ENCODE results near the gene PDGFRB. TPM values are rescaled to one million over a fixed set of nuclear protein-coding genes. Genes with fewer than 3 reads are reported as not detected.

Gene PDGFRB
- total and polyA plus RNA-seq, 2 donors (not counting 1 experiment from before 2014, with no cell fraction given), result 231 to 347 TPM

DNA sequence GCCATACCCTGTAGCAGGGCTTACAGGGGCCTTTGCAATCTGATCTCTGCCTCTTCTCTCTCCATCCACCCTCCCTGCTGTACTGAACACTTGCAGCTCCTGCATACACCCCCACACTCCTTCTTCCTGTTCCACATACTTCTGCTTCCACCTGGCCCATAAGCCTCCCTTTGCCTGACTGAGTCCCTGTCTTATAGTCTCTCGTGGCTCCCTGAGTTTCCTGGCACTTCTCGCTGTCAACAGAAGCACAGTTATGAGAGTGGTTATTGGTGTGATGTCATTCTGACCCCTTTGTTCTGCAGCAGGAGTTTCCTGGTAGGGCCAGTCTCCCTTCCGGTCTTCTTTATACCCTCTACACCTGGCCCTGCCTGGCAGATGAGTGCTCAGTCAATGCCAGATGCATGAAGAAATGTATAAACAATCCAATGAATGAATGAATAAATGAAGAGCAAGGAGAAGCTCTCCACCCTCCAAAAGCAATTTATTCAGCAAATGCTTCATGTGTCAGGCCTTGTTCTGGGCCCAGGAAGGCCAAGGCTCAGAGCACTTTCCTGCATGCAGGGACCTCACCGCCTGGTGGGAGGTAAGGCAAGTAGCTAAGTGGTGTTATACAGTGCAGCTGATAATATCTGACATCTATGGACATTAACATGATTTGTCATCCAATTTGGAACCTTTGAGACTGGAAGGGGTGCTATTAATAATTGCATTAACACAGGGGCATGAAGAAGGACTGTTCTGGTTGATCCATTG is 48.8 kb downstream of the PDGFRB start:
- Histone ChIP-seq H2AFZ (ENCODE audit: low read length) (no peak overlapping the region), H3K27ac (ENCODE audit: insufficient read depth, low read length) (no peak overlapping the region), H3K4me2 (ENCODE audit: extremely low read depth, insufficient read depth, low read length) (no peak overlapping the region), H3K4me3 (replicated peaks in 1 of 4; ENCODE audit: control extremely low read depth in 1 of 4, insufficient read depth in 1 of 4, low read depth in 3 of 4, low read length in 4 of 4) (no peak overlapping the region), H3K27me3 (ENCODE audit: control insufficient read depth, insufficient read depth, low read length) (no peaks in the 10 kb centered on the region), H3K79me2 (ENCODE audit: control insufficient read depth, insufficient read depth, low read length) (no peaks in the 10 kb centered on the region), H3K9me3 (ENCODE audit: control insufficient read depth, insufficient read depth, low read depth, low read length) (no peaks in the 10 kb centered on the region), H4K20me1 (ENCODE audit: control insufficient read depth, extremely low read depth, insufficient read depth, low read length) (no peaks in the 10 kb centered on the region), H3K9ac (ENCODE audit: insufficient read depth, low read length) (no peak overlapping the region), H3K36me3 (ENCODE audit: control insufficient read depth, insufficient read depth, low read length) (no peaks in the 10 kb centered on the region), H3K4me1 (ENCODE audit: control insufficient read depth, extremely low read depth, insufficient read depth, low read length) (peaks cover 8% of the 10 kb centered on the region)
- TF ChIP-seq CTCF (conservative IDR thresholded peaks at IDR 0.05 in 1 of 2, IDR thresholded peaks at IDR 0.05 in 1 of 2; ENCODE audit: low read depth in 1 of 2, low read length in 2 of 2) (no peak), EZH2 (IDR thresholded peaks at IDR 0.05; ENCODE audit: low read length, missing control alignments) (no peak)
- peak in 1 of 2 donors; percentile 33 for DNase-seq (ENCODE audit: low read depth in 2 of 2)

DNA sequence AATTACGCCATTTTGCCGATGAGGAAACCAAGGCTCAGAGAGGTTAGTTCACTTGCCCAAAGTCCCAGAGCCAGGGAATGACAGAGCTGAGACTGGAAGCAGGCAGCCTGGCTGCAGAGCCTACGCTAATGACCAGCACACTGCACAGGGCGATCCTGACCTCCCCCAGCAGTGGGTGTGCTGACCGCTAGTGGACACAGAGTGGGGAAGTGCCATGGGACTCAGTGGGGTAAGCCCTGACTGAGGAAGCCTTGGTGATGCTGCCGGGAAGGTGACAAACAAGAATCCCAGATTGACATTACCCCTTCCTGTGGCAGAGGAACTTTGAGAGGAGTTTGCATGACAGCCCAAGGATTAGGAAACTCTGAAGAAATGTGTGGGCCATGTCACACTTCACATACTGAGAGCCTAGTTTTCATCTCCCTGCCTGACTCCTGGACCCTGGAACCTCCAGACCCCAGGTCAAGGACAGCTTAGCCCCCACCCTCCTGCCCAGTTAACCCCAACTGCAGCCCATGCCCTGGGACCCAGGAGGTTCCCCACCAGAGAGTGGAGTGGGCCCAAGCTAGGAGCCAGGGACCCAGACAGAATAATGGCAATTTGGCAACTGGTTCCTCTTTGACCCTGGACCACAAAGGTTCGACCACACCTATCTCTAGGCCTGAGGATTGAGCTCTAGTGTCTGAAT is 49.6 kb downstream of the PDGFRB start:
- no peak overlapping the region for H3K4me3 ChIP-seq (replicated peaks in 1 of 4; ENCODE audit: control extremely low read depth in 1 of 4, insufficient read depth in 1 of 4, low read depth in 3 of 4, low read length in 4 of 4)
- TF ChIP-seq CTCF (conservative IDR thresholded peaks at IDR 0.05 in 1 of 2, IDR thresholded peaks at IDR 0.05 in 1 of 2; ENCODE audit: low read depth in 1 of 2, low read length in 2 of 2) (no peak), EZH2 (IDR thresholded peaks at IDR 0.05; ENCODE audit: low read length, missing control alignments) (no peak)

GRCh38 chr5:150104550-150104870 is 51.1 kb downstream of the PDGFRB start:
- Histone ChIP-seq H3K79me2 (ENCODE audit: control insufficient read depth, insufficient read depth, low read length) (no peaks in the 10 kb centered on the region), H3K4me1 (ENCODE audit: control insufficient read depth, extremely low read depth, insufficient read depth, low read length) (peaks cover 8% of the 10 kb centered on the region), H3K4me2 (ENCODE audit: extremely low read depth, insufficient read depth, low read length) (no peak overlapping the region), H3K36me3 (ENCODE audit: control insufficient read depth, insufficient read depth, low read length) (no peaks in the 10 kb centered on the region), H3K9me3 (ENCODE audit: control insufficient read depth, insufficient read depth, low read depth, low read length) (no peaks in the 10 kb centered on the region), H3K9ac (ENCODE audit: insufficient read depth, low read length) (no peak overlapping the region), H3K4me3 (replicated peaks in 1 of 4; ENCODE audit: control extremely low read depth in 1 of 4, insufficient read depth in 1 of 4, low read depth in 3 of 4, low read length in 4 of 4) (no peak overlapping the region), H2AFZ (ENCODE audit: low read length) (no peak overlapping the region), H3K27ac (ENCODE audit: insufficient read depth, low read length) (no peak overlapping the region), H3K27me3 (ENCODE audit: control insufficient read depth, insufficient read depth, low read length) (no peaks in the 10 kb centered on the region), H4K20me1 (ENCODE audit: control insufficient read depth, extremely low read depth, insufficient read depth, low read length) (no peaks in the 10 kb centered on the region)
- no peak for DNase-seq (ENCODE audit: low read depth in 2 of 2)
- TF ChIP-seq EZH2 (IDR thresholded peaks at IDR 0.05; ENCODE audit: low read length, missing control alignments), result no peak
- TF ChIP-seq CTCF (conservative IDR thresholded peaks at IDR 0.05 in 1 of 2, IDR thresholded peaks at IDR 0.05 in 1 of 2; ENCODE audit: low read depth in 1 of 2, low read length in 2 of 2), result no peak

More for the DNA sequence above, 49.6 kb downstream of the PDGFRB start:
- Histone ChIP-seq H3K4me1 (ENCODE audit: control insufficient read depth, extremely low read depth, insufficient read depth, low read length) (peaks cover 8% of the 10 kb centered on the region), H3K27me3 (ENCODE audit: control insufficient read depth, insufficient read depth, low read length) (no peaks in the 10 kb centered on the region), H3K36me3 (ENCODE audit: control insufficient read depth, insufficient read depth, low read length) (no peaks in the 10 kb centered on the region), H3K9ac (ENCODE audit: insufficient read depth, low read length) (no peak overlapping the region), H4K20me1 (ENCODE audit: control insufficient read depth, extremely low read depth, insufficient read depth, low read length) (no peaks in the 10 kb centered on the region), H3K79me2 (ENCODE audit: control insufficient read depth, insufficient read depth, low read length) (no peaks in the 10 kb centered on the region), H3K9me3 (ENCODE audit: control insufficient read depth, insufficient read depth, low read depth, low read length) (no peaks in the 10 kb centered on the region), H3K4me2 (ENCODE audit: extremely low read depth, insufficient read depth, low read length) (no peak overlapping the region), H2AFZ (ENCODE audit: low read length) (no peak overlapping the region), H3K27ac (ENCODE audit: insufficient read depth, low read length) (no peak overlapping the region)
- DNase-seq (ENCODE audit: low read depth in 2 of 2), result no peak

All from fibroblast of lung (primary cell).